Bronchial epithelial cell (primary cell): ENCODE results near the gene GLB1L. TPM values are rescaled to one million over a fixed set of nuclear protein-coding genes. Genes with fewer than 3 reads are reported as not detected.

ENCODE experiments used
- DNase-seq: peaks from one replicate; pipeline ENCODE4 v3.0.0-alpha.2; 2010; ENCODE audit warnings: low read depth
- FAIRE-seq: peaks from 2 replicates; lab custom pipeline; 2011; peaks lifted over from hg19 to GRCh38; lab: Jason Lieb, UNC
- H3K27me3 ChIP-seq: 2 replicates; pipeline ENCODE4 v1.5.1; 2011; ENCODE audit warnings: low read length; ENCODE audit not compliant: control insufficient read depth, insufficient read depth
- H3K36me3 ChIP-seq: 2 replicates; pipeline ENCODE4 v1.5.1; 2011; ENCODE audit warnings: low read length; ENCODE audit not compliant: control insufficient read depth, insufficient read depth
- H3K4me3 ChIP-seq: 2 replicates; pipeline ENCODE4 v1.5.1; 2011; ENCODE audit warnings: mild to moderate bottlenecking, low read depth, low read length, control low read depth
- total RNA-seq: library from RNA; depleted of rRNA; stranded (reverse); fragments of >200 nt; gene quantifications from 2 replicates; pipeline ENCODE4 v1.2.1, GENCODE V29; 2014
- TF ChIP-seq, protein P1 (sequence below): IDR thresholded peaks from 2 replicates; pipeline ENCODE4 v1.5.1; 2011; ENCODE audit warnings: mild to moderate bottlenecking, moderate library complexity, low read length, control low read depth, inconsistent platforms; ENCODE audit not compliant: insufficient read depth, severe bottlenecking

Gene GLB1L
- total RNA-seq, 1 donor from 2014 or later = 3.7 TPM

DNA sequence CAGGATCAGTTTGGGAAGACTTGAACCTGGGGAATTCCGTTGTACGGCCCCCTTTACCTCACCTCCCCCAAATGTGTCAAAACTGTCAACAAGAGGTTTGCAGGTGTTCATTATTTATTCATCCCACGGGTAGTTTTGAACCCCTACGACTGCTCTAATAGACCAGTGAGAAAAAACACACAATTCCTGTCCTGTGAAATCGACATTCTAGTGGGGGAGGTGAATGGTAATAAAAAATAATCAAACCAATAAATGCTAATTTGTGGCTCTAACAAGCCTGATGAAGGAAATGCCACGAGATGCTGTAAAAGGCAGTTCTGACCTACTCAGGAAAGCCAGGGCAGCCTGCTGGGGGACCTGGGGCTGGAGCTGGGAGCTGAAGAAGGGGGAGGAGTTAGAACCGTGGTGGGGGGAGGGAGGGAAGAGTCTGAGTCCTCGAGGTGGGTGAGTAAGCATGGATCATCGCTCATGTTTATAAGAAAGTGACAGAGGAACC lies 33.5 kb upstream of the GLB1L start:
- Histone ChIP-seq H3K27me3 (no peaks in the 10 kb centered on the region), H3K4me3 (peak overlapping the region; percentile 9), H3K36me3 (peaks cover 15% of the 10 kb centered on the region)
- FAIRE-seq = no peak
- TF ChIP-seq, protein P1, sequence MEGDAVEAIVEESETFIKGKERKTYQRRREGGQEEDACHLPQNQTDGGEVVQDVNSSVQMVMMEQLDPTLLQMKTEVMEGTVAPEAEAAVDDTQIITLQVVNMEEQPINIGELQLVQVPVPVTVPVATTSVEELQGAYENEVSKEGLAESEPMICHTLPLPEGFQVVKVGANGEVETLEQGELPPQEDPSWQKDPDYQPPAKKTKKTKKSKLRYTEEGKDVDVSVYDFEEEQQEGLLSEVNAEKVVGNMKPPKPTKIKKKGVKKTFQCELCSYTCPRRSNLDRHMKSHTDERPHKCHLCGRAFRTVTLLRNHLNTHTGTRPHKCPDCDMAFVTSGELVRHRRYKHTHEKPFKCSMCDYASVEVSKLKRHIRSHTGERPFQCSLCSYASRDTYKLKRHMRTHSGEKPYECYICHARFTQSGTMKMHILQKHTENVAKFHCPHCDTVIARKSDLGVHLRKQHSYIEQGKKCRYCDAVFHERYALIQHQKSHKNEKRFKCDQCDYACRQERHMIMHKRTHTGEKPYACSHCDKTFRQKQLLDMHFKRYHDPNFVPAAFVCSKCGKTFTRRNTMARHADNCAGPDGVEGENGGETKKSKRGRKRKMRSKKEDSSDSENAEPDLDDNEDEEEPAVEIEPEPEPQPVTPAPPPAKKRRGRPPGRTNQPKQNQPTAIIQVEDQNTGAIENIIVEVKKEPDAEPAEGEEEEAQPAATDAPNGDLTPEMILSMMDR = no peak
- DNase-seq = no peak

DNA sequence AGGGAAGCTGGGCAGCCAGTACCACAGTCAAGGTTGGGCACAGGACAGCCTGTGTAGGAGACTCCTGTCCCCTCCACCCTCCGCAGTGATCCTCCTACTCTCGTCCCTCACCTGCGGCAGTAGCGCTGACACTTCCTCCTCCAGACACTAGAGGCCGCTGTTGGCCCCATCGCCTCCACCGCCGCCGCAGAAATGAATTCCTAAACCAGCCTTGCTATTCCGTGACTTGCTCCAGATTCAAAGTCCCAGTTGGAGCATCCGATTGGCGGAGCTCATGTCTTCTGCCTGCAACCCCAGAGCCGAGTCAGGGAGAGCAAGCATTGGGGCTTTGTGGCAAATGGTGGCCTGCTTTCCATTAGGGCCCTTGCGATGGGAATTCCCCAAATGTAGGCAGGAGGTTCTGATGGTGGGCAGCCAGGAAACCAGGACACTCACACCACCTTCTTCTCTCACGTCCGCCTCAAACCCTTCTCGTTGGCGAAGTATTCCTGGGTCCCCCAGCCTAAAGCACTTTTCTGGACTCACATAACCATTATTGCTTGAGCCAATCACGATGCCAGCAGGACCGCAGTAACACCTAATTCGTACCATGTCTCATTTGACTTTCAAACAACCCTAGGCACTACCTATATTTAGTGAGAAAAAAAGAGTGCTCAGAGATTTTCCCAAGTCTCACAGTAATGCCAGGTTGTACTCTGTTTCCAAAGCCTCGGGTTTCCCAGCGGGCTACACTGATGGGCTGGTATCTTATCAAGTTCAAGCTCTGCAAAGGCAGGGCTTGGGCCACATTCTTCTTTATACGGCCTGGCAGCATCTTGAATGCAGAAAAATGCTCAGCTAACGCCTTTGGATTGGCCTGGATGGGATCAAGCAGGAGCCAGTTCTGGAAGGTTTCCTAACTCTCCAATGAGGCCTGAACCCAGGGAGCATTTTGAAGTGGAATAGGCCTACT lies 32.7 kb upstream of the GLB1L start:
- peaks cover 15% of the 10 kb centered on the region for H3K36me3 ChIP-seq
- no peak overlapping the region for H3K4me3 ChIP-seq
- no peaks in the 10 kb centered on the region for H3K27me3 ChIP-seq
- FAIRE-seq = no peak
- DNase-seq = peak; percentile 70
- TF ChIP-seq, protein P1 = peak; percentile 95

DNA sequence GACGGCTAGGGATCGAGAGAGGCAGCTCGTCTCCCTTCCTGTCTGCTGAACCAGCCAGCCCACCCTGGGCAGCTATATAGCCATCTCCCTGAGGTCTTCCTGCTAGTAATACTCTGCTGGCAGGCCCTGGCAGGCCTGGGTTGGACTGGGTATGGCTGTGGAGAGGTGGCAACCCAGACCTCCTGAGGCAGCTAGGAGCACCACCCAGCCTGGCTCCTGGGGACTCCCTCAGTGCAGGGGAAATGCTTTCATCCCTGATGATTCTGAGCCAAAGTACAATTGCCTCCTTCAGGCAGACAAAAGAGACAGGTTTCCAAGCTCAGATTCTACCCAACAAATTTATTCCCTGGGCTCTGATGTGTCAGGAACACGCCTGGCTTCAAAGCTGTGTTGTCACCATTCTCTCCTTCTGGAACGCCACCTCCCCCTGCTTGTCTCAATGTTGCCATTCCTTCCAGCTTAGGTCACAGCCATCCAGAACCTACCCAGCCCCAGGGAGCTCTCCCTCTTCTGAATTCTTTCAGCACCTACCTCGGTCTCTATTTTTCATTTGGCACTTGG lies 29.2 kb upstream of the GLB1L start:
- FAIRE-seq (peak; percentile 95), DNase-seq (peak; percentile 95)
- no peaks in the 10 kb centered on the region for H3K36me3 ChIP-seq
- H3K4me3 ChIP-seq = peak overlapping the region; percentile 4
- no peaks in the 10 kb centered on the region for H3K27me3 ChIP-seq
- TF ChIP-seq, protein P1 = no peak

GRCh38 chr2:219273937-219274336 lies 28.7 kb upstream of the GLB1L start:
- DNase-seq (peak; percentile 98), FAIRE-seq (peak; percentile 89)
- H3K4me3 ChIP-seq = peak overlapping the region; percentile 4
- H3K36me3 ChIP-seq = no peaks in the 10 kb centered on the region
- no peaks in the 10 kb centered on the region for H3K27me3 ChIP-seq
- TF ChIP-seq, protein P1 = no peak

DNA sequence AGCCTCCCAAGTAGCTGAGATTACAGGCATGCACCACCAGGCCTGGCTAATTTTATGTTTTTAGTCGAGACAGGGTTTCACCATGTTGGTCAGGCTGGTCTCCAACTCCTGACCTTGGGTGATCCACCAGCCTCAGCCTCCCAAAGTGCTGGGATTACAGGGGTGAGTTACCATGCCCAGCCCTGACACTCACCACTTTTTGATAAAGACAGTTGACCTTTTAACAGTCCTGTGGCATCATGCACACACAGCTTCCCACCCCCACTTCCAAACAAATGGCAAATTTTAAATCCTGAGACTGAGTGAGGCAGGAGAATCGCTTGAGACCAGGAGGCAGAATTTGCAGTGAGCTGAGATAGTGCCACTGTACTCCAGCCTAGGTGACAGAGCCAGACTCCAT lies 27.8 kb upstream of the GLB1L start:
- Histone ChIP-seq H3K27me3 (no peaks in the 10 kb centered on the region), H3K36me3 (no peaks in the 10 kb centered on the region), H3K4me3 (no peak overlapping the region)
- peak; percentile 68 for DNase-seq
- TF ChIP-seq, protein P1 = no peak
- FAIRE-seq = no peak
